K562 (cell line): ENCODE data around the gene PALMD. TPM values are rescaled to one million over a fixed set of nuclear protein-coding genes. Genes with fewer than 3 reads are reported as not detected.

Source experiments
- ATAC-seq: fragments of 200-7000 bp; cut with Tn5 transposase; 3 replicates; pipeline ENCODE4 v1.9.1; 2020; ENCODE audit warnings: moderate library complexity
- BruUV-seq: library from RNA; stranded (reverse); fragments of 400-500 nt; replicated peaks from 2 replicates; lab custom pipeline; 2021; lab: Mats Ljungman, UMichigan
- CTCF ChIA-PET: fragments of 300-600 bp; formaldehyde crosslinking; extraction: SDS; loops from one replicate; lab custom pipeline; 2021; ENCODE audit warnings: low intra/inter-chr PET ratio; lab: Yijun Ruan, JAX
- POLR2A ChIA-PET: fragments of 300-600, 350-650 bp; sonication (Branson Sonifier 250); formaldehyde crosslinking; extraction: SDS; loops from one replicate; lab custom pipeline; 2021; ENCODE audit warnings: antibody characterized with exemption, inconsistent platforms; lab: Yijun Ruan, JAX
- DNase-seq, 4 experiments: peaks; one replicate each; pipeline versions ENCODE4 v3.0.0 to v3.0.0-alpha.2; 2011 to 2018; ENCODE audit warnings: low spot score in 3 of 4, mixed read lengths in 3 of 4; ENCODE audit errors: extremely low read depth in 1 of 4
- FAIRE-seq: peaks from 2 replicates; lab custom pipeline; 2011; peaks lifted over from hg19 to GRCh38; lab: Jason Lieb, UNC
- H2AFZ ChIP-seq: 2 replicates; pipeline ENCODE4 v1.6.0; 2011; ENCODE audit warnings: low read depth, low read length, control low read depth, inconsistent platforms
- H3K27ac ChIP-seq: fragments of 200-600 bp; 3 replicates; pipeline ENCODE4 v1.8.0; 2011; ENCODE audit warnings: low read depth, mild to moderate bottlenecking, control low read depth, inconsistent platforms, low read length, moderate library complexity, mixed read lengths; ENCODE audit errors: extremely low read depth
- H3K27me3 ChIP-seq, 2 experiments: fragments of 300-600 bp in 1 of 2; 2 replicates in 1 of 2; 3 replicates in 1 of 2; pipeline versions ENCODE4 v1.6.0 to v1.8.0; 2011; ENCODE audit warnings: inconsistent platforms in 2 of 2, low read length in 2 of 2, mild to moderate bottlenecking in 1 of 2, mixed read lengths in 1 of 2, moderate library complexity in 1 of 2; ENCODE audit not compliant: control insufficient read depth in 2 of 2, insufficient read depth in 2 of 2
- H3K36me3 ChIP-seq: fragments of 300-600 bp; 3 replicates; pipeline ENCODE4 v1.8.0; 2011; ENCODE audit warnings: mild to moderate bottlenecking, low read length, inconsistent platforms; ENCODE audit not compliant: control insufficient read depth, insufficient read depth
- H3K4me1 ChIP-seq, 2 experiments: fragments of 200-600 bp in 1 of 2; replicated peaks in 1 of 2; 2 replicates in 1 of 2; 3 replicates in 1 of 2; pipeline versions ENCODE4 v1.5.1 to v1.8.0; 2011; ENCODE audit warnings: inconsistent platforms in 2 of 2, low read length in 2 of 2, mild to moderate bottlenecking in 1 of 2, mixed read lengths in 1 of 2, moderate library complexity in 1 of 2; ENCODE audit not compliant: control insufficient read depth in 2 of 2, insufficient read depth in 2 of 2
- H3K4me2 ChIP-seq: 2 replicates; pipeline ENCODE4 v1.6.1; 2011; ENCODE audit warnings: low read length, control low read depth, inconsistent platforms, mixed read lengths; ENCODE audit not compliant: insufficient read depth
- H3K4me3 ChIP-seq: fragments of 200-600 bp; sonication (generic), shearing (Covaris generic); 2 replicates; pipeline ENCODE4 v1.5.1; 2016; ENCODE audit warnings: control low read depth, inconsistent platforms
- H3K79me2 ChIP-seq: fragments of 200-600 bp; 3 replicates; pipeline ENCODE4 v1.8.0; 2011; ENCODE audit warnings: low read length, inconsistent platforms; ENCODE audit not compliant: control insufficient read depth, insufficient read depth
- H3K9ac ChIP-seq, 2 experiments: 2 replicates each; pipeline versions ENCODE4 v1.6.0 to v1.6.1; 2011; ENCODE audit warnings: low read depth in 2 of 2, low read length in 2 of 2, control low read depth in 1 of 2, inconsistent platforms in 1 of 2, mild to moderate bottlenecking in 1 of 2, mixed read lengths in 1 of 2; ENCODE audit not compliant: insufficient read depth in 1 of 2
- H3K9me1 ChIP-seq: one replicate; pipeline ENCODE4 v1.6.0; 2011; ENCODE audit warnings: inconsistent platforms, mild to moderate bottlenecking, low read length, moderate library complexity; ENCODE audit not compliant: control insufficient read depth, insufficient read depth
- H3K9me3 ChIP-seq: replicated peaks from 2 replicates; pipeline ENCODE4 v1.5.1; 2011; ENCODE audit warnings: low read depth, low read length, inconsistent platforms; ENCODE audit not compliant: control insufficient read depth, insufficient read depth
- H4K20me1 ChIP-seq: replicated peaks from 2 replicates; pipeline ENCODE4 v1.6.1; 2011; ENCODE audit warnings: low read length, inconsistent platforms, mixed read lengths; ENCODE audit not compliant: control insufficient read depth, insufficient read depth
- CHD4 ChIP-seq: fragments of 200-600 bp; sonication (generic); IDR thresholded peaks from 3 replicates; pipeline ENCODE4 v1.6.1; 2012; ENCODE audit warnings: low read depth, mild to moderate bottlenecking, mixed read lengths, low read length, inconsistent platforms; ENCODE audit not compliant: insufficient read depth, insufficient replicate concordance, poor library complexity, severe bottlenecking
- DLX4 ChIP-seq: fragments of 250-450 bp; sonication (Bioruptor Pico); IDR thresholded peaks from 2 replicates; pipeline ENCODE4 v1.6.1; 2021; ENCODE audit warnings: mild to moderate bottlenecking
- HEY1 ChIP-seq: fragments of 250-450 bp; sonication (Bioruptor Pico); IDR thresholded peaks from 2 replicates; pipeline ENCODE4 v1.5.0; 2020; ENCODE audit warnings: mild to moderate bottlenecking, moderate library complexity, borderline replicate concordance
- HNRNPK ChIP-seq: fragments of 200-400 bp; formaldehyde crosslinking; IDR thresholded peaks from one replicate; pipeline ENCODE4 v1.6.1; 2018; ENCODE audit warnings: mild to moderate bottlenecking, low read depth, low read length; ENCODE audit not compliant: poor library complexity, severe bottlenecking
- HOXB6 ChIP-seq: fragments of 250-450 bp; sonication (Bioruptor Pico); IDR thresholded peaks from 2 replicates; pipeline ENCODE4 v1.5.1; 2022; ENCODE audit warnings: mild to moderate bottlenecking, borderline replicate concordance
- NELFE ChIP-seq: IDR thresholded peaks from 2 replicates; pipeline ENCODE4 v1.6.1; 2011; ENCODE audit warnings: mild to moderate bottlenecking; ENCODE audit not compliant: insufficient read depth, insufficient read length
- POLR2G ChIP-seq: fragments of 200-400 bp; formaldehyde crosslinking; IDR thresholded peaks from 2 replicates; pipeline ENCODE4 v1.6.1; 2017; ENCODE audit warnings: low read depth, mild to moderate bottlenecking, antibody characterized with exemption, low read length, moderate library complexity
- PTBP1 ChIP-seq: fragments of 200-400 bp; formaldehyde crosslinking; IDR thresholded peaks from 2 replicates; pipeline ENCODE4 v1.6.1; 2017; ENCODE audit warnings: low read depth, low read length
- SMAD2 ChIP-seq: fragments of 150-350 bp; IDR thresholded peaks from 2 replicates; pipeline ENCODE4 v1.6.1; 2014; ENCODE audit warnings: low read depth, mild to moderate bottlenecking, low read length
- ZFP91 ChIP-seq: sonication (generic); formaldehyde crosslinking; IDR thresholded peaks from 2 replicates; pipeline ENCODE4 v1.8.0; 2022; ENCODE audit warnings: mild to moderate bottlenecking, missing genetic modification reagents
- ZNF655 ChIP-seq: fragments of 250-450 bp; sonication (Bioruptor Pico); IDR thresholded peaks from 2 replicates; pipeline ENCODE4 v1.5.0; 2021
- WGBS: fragments of 100-300 bp; shearing (Covaris generic); methylation state at CpG from one replicate; pipeline ENCODE4 v1.1.6; 2016; ENCODE audit warnings: low coverage, mixed read lengths; ENCODE audit not compliant: insufficient coverage; ENCODE audit errors: missing lambda C conversion rate; 5-methylcytosine and 5-hydroxymethylcytosine counted together
- in situ Hi-C: fragments of 300-500 bp; cut with MboI; formaldehyde crosslinking; loops from 4 replicates; pipeline ENCODE4 v1.15.0; 2018; ENCODE audit warnings: inconsistent platforms, mixed read lengths
- intact Hi-C: fragments of 100-400 bp; cut with micrococcal nuclease; formaldehyde crosslinking; loops from 2 replicates; pipeline ENCODE4 v1.14.2; 2022
- polyA plus RNA-seq, 8 experiments: library from polyadenylated mRNA; depleted of rRNA in 4 of 8; stranded (reverse) in 5 of 8; unstranded in 3 of 8; fragments of >200 nt; fragmentation: Nextera tagmentation in 2 of 8; fragmentation: Illumina TruSeq in 1 of 8; extraction: Ambion mirVana in 2 of 8; extraction: Trizol in 1 of 8; gene quantifications; 2 replicates each; pipeline versions ENCODE4 v1.2.1 to v1.2.3, GENCODE V29; 2011 to 2014; ENCODE audit warnings: inconsistent platforms in 1 of 8, missing spikeins in 1 of 8
- total RNA-seq, 7 experiments: library from RNA; depleted of rRNA in 6 of 7; stranded (reverse); fragments of >200 nt in 6 of 7; fragmentation: Illumina TruSeq in 2 of 7; extraction: Trizol in 2 of 7; gene quantifications; 2 replicates each; pipeline versions ENCODE4 v1.2.1 to v1.2.3, GENCODE V29; 2011 to 2021; ENCODE audit warnings: low replicate concordance in 1 of 7
- TF ChIP-seq, protein P1 (sequence below), 2 experiments: fragments of 450-650 bp; IDR thresholded peaks; 2 replicates each; pipeline ENCODE4 v1.6.1; 2018; ENCODE audit warnings: mild to moderate bottlenecking in 2 of 2, low read depth in 1 of 2; ENCODE audit not compliant: partially characterized antibody in 2 of 2
- TF ChIP-seq, protein P2 (sequence below): fragments of 450-650 bp; conservative IDR thresholded peaks from 2 replicates; pipeline ENCODE4 v1.6.1; 2016; ENCODE audit warnings: missing genetic modification characterization, low read depth, mild to moderate bottlenecking, control low read depth, missing compliant biosample characterization

Gene PALMD
- total and polyA plus RNA-seq, 9 of the 15 experiments (the other 6 are each of a cell fraction or from before 2014, with no cell fraction given) = 2.7 to 13.5 (median 5.4) TPM

- FAIRE-seq = no peak
- H3K9me1 ChIP-seq = no peaks in the 10 kb centered on the region
- intact Hi-C loops (no loop called here), in situ Hi-C loops (no loop called here)
- H3K27ac ChIP-seq = no peak overlapping the region
- H3K9me3 ChIP-seq = no peaks in the 10 kb centered on the region
- no peak for DNase-seq
- ChIA-PET CTCF (no interaction called here), POLR2A (no interaction called here)
- WGBS = 68% methylated on average over 5 of the region's 5 CpGs
- no peak overlapping the region for H3K4me3 ChIP-seq
- H3K4me1 ChIP-seq = peaks cover 0 to 3% of the 10 kb centered on the region in 2 experiments; a peak in 1 of 5 replicates
- no peaks in the 10 kb centered on the region for H3K79me2 ChIP-seq
- BruUV-seq = no TSS peak
- H3K27me3 ChIP-seq = no peaks in the 10 kb centered on the region
- H3K9ac ChIP-seq = no peak overlapping the region
- H3K36me3 ChIP-seq = no peaks in the 10 kb centered on the region
- H4K20me1 ChIP-seq = no peaks in the 10 kb centered on the region
- no peak overlapping the region for H3K4me2 ChIP-seq
- ATAC-seq = no peak
- TF ChIP-seq HOXB6 (CRISPR knock-in tag) (no peak), CHD4 (no peak), HEY1 (CRISPR knock-in tag) (no peak), ZFP91 (no peak), PTBP1 (no peak), DLX4 (CRISPR knock-in tag) (no peak), NELFE (no peak), POLR2G (no peak), HNRNPK (no peak), ZNF655 (no peak), SMAD2 (no peak)
- TF ChIP-seq, protein P1, sequence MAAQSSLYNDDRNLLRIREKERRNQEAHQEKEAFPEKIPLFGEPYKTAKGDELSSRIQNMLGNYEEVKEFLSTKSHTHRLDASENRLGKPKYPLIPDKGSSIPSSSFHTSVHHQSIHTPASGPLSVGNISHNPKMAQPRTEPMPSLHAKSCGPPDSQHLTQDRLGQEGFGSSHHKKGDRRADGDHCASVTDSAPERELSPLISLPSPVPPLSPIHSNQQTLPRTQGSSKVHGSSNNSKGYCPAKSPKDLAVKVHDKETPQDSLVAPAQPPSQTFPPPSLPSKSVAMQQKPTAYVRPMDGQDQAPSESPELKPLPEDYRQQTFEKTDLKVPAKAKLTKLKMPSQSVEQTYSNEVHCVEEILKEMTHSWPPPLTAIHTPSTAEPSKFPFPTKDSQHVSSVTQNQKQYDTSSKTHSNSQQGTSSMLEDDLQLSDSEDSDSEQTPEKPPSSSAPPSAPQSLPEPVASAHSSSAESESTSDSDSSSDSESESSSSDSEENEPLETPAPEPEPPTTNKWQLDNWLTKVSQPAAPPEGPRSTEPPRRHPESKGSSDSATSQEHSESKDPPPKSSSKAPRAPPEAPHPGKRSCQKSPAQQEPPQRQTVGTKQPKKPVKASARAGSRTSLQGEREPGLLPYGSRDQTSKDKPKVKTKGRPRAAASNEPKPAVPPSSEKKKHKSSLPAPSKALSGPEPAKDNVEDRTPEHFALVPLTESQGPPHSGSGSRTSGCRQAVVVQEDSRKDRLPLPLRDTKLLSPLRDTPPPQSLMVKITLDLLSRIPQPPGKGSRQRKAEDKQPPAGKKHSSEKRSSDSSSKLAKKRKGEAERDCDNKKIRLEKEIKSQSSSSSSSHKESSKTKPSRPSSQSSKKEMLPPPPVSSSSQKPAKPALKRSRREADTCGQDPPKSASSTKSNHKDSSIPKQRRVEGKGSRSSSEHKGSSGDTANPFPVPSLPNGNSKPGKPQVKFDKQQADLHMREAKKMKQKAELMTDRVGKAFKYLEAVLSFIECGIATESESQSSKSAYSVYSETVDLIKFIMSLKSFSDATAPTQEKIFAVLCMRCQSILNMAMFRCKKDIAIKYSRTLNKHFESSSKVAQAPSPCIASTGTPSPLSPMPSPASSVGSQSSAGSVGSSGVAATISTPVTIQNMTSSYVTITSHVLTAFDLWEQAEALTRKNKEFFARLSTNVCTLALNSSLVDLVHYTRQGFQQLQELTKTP (IDR thresholded peaks at IDR 0.05; ENCODE audit: low read depth in 1 of 2, partially characterized antibody in 2 of 2) = no peak
- TF ChIP-seq, protein P2, sequence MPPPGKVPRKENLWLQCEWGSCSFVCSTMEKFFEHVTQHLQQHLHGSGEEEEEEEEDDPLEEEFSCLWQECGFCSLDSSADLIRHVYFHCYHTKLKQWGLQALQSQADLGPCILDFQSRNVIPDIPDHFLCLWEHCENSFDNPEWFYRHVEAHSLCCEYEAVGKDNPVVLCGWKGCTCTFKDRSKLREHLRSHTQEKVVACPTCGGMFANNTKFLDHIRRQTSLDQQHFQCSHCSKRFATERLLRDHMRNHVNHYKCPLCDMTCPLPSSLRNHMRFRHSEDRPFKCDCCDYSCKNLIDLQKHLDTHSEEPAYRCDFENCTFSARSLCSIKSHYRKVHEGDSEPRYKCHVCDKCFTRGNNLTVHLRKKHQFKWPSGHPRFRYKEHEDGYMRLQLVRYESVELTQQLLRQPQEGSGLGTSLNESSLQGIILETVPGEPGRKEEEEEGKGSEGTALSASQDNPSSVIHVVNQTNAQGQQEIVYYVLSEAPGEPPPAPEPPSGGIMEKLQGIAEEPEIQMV = no peak
- H2AFZ ChIP-seq = peak overlapping the region; percentile 63; the same call in 1 of the 2 replicates
Measured at GRCh38 chr1:99627615-99628014, 18.3 kb upstream of the PALMD start.
